IPS-NIHi11 (cell line): ENCODE results near the gene FASTKD1.
A peak's percentile ranks its signal among the peaks of the same experiment; 100 is the strongest.
"Not testable (repeated sequence)": the region's sequence is repeated elsewhere in the genome, so short reads cannot be mapped to it uniquely, and the experiment has no call there.

Experiments
- DNase-seq: peaks from one replicate; pipeline ENCODE4 v3.0.0; 2012; ENCODE audit warnings: mixed read lengths, low spot score

The FASTKD1 gene

GRCh38 chr2:169573160-169573973, at the start of gene FASTKD1:
Gene FASTKD1, minus strand, starts transcription at chr2:169573865. Its CDS starts 1,836 bp downstream, at chr2:169572029.
- DNase-seq = peak; percentile 88

DNA sequence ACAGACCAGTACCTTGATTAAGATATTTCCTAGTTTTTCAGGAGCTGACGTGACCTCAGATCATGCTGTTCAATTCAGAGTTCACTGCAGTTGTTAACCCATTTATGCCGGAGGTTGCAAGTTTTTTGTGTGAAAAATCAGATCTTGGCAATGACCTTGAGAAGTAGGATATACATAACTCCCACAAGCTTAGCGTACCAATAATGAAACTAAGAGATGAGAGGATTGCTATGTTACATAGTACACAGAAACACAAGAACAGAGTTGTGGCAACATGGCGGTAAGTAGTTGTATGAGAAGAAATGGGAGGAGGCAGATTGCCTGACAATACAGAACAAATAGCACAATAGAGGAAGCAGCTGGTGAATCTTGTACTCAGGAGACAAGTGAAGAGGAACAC, 49.6 kb upstream of the FASTKD1 start:
- DNase-seq = no peak

DNA sequence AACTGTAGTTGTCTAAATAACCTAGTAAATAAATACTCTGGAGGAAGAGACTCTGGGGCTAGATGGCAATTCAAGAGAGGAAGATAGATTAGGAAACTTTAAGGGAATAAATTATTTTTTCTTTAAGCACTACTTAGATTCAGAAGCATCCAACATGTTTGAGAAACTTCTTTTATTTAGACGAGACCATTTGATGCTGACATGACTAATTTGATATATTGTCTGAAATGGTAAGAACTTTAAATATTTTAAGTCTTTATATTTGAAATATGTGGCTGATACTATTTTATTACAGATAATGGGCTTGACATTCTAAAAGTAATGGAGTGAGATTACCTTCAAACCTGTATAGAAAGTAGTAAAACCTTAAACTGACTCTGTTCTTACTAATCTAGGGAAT, 46.8 kb upstream of the FASTKD1 start:
- no peak for DNase-seq

DNA sequence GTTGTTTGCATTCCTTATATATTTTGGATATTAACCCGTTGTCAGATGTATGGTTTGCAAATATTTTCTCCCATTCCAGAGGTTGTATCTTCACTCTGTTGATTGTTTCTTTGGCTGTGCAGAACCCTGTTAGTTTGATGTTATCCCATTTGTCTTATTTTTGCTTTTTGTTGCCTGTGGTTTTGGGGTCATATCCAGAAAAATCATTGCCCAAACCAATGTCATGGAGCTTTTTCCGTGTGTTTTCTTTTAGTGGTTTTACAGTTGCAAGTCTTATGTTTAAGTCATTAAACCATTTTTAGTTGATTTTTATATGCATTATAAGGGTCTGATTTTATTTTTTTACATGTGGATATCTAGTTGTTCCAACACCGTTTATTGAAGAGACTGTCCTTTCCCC, 46.3 kb upstream of the FASTKD1 start:
- DNase-seq = no peak

- not testable (repeated sequence) for DNase-seq
These were observed 42.3 kb upstream of the FASTKD1 start for GRCh38 chr2:169615982-169616381.

DNA sequence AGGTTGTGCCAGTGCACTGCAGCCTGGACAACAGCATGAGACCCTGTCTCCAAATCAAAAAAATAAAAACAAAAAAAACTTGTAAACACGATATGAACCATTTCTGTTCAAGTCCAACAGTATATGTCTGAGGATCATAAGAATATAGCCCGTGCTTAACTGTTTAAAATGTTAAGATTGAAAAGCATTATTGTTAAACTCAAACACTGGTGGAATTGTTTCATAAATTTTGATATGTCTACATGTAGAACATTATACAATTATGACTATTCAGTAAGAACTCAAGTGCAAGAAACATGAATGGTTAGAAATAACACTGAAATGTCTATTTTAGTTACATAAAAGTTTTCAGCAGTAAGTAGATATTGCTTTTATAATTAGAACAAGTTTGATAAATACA, 40.2 kb upstream of the FASTKD1 start:
- no peak for DNase-seq

- DNase-seq = no peak
These were observed 35.6 kb upstream of the FASTKD1 start for GRCh38 chr2:169609264-169609663.

DNA sequence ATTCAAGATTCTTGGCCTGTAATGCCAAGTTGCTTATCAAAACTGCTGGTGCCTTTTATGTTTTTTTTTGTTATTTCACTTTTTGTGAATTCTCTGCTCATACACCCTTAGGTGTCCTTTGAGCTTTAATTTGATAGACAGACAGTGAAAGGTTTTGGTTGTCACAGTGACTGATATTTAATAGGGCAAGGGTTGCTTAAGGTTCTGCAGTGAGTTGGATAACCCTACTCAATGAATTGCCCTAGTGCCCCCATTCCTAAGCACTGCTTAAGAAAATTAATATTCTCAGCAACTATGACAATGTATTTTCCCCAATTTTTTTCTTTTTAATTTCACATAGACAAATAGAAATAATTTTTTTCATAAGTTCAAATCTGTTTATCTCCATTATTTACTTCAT, 25.9 kb upstream of the FASTKD1 start:
- no peak for DNase-seq

- no peak for DNase-seq
These were observed 25.3 kb upstream of the FASTKD1 start for GRCh38 chr2:169598982-169599381.

- DNase-seq = not testable (repeated sequence)
These were observed 22.9 kb upstream of the FASTKD1 start for GRCh38 chr2:169596546-169596945.

GRCh38 chr2:169590804-169591203, 17.1 kb upstream of the FASTKD1 start:
- no peak for DNase-seq

DNA sequence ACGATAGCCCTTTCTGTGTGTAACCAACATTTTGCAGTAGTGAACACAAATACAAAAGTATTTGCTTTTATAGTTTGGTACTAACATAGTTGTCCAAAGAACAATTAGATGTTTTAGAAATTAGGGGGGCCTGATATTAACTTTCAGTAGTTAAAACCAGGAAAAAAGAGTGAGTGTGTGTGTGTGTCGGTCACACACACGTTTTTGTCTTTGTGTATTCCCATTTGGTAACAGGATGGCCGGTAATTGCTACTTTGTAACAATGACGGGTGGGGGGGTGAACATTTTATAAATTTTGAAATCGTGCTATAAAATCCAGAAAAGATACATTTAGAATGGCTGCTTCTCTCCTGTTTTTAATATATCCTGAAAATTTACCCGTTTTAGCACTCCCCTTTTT, 12.0 kb upstream of the FASTKD1 start:
- DNase-seq = no peak

DNA sequence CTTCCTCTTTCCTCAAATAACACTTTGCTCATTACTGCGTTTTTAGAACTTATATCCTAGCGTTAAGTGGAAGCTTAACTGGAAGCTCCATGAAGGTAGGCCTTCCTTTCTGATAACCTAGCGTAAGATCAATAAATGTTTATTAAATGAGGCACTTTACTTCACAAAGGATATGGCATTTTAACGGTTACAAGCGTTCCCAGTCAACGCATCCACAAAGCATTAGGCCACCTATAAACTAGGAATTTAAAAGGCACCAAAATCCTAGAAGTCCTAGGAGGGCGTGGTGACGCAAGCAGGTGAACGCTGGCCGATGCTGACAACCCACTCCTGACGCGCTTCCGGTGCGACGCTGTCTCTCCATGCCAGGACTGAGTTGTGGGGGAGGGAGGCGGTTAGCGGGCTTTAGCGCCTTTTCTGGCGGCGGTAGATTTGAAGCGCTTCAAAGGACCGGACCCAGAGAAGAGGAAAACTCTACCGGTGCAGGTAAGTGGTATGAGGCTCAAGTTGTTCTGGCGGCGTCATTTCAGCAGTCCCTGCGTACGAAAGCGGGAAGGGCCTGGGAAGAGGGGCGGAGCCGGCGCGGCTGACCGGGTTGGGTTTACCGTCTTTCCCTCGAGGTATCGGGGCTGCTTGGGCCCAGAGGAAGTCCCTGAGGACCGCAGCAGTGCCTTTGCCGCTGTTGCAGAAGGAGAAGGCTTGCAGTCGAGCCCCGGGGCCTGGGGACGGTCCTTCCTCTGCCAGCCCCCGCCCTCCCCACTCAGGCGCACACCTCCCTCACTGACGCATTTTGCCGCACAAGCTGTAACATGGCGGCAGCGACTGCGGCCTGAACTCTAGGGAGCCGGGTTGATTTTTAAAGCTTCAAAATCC, 10.6 kb upstream of the FASTKD1 start, which contains the start of gene PPIG:
PPIG (plus strand) TSS at position 347 of the 873 bp plus-strand sequence. CDS start 19,691 bp downstream, outside the sequence.
- peak; percentile 91 for DNase-seq

DNA sequence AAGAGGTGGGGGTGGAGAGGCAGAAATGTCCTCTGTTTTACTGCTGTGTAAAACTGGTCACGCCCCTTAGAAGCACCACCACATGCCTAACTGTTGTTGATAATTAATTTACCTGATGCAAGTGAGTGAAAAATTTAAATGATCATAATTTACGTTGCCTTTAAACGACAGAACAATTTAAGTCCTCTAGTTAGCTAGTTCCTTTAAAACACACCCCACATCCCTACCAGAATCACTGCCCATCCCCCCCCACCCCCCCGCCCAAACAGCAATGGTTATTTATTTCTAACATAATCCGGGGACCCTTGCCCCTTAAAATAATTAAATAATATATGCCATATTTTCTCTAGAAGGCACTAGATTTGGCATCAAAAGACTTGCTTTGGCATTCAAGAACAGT, 9.9 kb upstream of the FASTKD1 start:
- no peak for DNase-seq

GRCh38 chr2:169582552-169583266, 9.0 kb upstream of the FASTKD1 start:
- not testable (repeated sequence) for DNase-seq

DNA sequence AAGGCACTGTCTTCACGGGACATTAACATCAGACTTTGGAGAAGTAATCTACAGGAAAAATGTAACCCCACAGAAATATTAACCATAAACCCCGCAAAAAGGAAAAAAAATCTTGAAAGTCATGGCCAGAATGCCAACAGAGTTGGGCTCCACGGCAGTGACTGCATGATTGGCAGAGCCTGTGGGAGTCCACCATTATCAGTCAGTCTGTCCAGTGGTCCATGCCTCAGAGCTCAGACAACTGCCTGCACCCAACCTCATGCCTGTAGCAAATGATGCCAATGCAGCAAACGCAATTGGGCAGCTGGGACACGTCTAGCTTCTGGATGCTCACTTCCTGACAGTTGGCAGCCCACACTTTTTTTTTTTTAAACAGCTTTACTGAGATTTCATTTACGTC, 5.4 kb upstream of the FASTKD1 start:
- no peak for DNase-seq

DNA sequence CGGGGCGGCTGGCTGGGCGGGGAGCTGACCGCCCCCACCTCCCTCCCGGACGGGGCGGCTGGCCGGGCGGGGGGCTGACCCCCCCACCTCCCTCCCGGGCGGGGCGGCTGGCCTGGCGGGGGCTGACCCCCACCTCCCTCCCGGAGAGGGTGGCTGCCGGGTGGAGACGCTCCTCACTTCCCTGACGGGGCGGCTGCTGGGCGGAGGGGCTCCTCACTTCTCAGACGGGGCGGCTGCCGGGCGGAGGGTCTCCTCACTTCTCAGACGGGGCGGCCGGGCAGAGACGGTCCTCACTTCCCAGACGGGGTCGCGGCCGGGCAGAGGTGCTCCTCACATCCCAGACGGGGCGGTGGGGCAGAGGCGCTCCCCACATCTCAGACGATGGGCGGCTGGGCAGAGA, 1.6 kb upstream of the FASTKD1 start:
- DNase-seq = not testable (repeated sequence)

DNA sequence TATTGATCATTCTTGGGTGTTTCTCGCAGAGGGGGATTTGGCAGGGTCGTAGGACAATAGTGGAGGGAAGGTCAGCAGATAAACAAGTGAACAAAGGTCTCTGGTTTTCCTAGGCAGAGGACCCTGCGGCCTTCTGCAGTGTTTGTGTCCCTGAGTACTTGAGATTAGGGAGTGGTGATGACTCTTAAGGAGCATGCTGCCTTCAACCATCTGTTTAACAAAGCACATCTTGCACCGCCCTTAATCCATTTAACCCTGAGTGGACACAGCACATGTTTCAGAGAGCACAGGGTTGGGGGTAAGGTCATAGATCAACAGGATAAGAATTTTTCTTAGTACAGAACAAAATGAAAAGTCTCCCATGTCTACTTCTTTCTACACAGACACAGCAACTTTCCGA, 874 bp upstream of the FASTKD1 start:
- DNase-seq = not testable (repeated sequence)

DNA sequence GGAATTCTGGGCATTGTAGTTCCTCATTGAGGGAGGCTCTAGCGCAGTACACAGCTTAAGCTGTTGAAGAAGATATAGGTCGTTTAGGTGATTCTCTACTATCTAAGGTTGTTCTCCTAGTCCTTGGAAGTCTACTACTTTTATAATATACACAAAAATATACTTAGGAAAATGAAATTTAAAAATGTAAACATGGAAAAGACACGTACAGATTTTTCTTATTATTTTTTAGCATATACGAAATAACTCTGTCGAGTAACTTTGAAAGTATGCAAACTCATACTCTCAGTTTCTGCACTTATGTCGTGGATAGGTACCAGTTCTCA, 272 bp upstream of the FASTKD1 start:
- no peak for DNase-seq

DNA sequence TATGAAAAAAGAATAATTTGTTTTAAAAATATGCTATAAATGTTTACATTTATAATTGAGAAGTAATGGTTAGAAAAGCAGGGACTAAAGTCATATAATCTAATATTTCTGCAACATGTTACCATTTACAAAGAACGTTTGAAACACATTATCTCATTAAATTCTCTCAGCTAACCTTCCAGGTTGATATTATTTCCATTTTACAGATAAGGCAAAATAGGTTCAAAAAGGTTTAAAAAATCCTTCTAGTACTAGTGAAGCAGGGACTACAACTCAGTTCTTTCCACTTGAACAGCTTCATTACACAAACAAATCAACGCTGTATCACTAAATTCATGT, 875 bp downstream of the FASTKD1 start:
- no peak for DNase-seq

DNA sequence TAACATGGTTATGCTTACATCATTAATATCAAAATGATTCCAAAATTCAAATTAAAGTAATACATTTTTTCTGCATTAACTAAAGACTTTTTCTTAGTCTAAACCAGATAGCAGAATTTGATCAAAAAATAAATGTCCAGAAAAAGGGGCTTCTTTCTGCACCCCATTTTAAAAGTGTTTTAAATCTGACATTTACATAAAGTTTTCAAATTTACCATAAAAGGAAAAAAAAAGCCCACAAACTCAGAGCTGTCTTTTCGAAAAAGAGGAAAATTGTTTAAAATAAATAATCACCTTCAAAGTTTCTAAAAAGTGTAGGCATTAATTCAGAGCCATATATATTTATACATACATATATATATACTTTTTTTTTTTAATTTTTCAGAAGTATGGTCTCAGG, 1.5 kb downstream of the FASTKD1 start:
- DNase-seq = no peak

- no peak for DNase-seq
These were observed 2.1 kb downstream of the FASTKD1 start for GRCh38 chr2:169571571-169571970.

GRCh38 chr2:169570752-169571151, 2.9 kb downstream of the FASTKD1 start:
- not testable (repeated sequence) for DNase-seq
